Stimulated activated CD4-positive, alpha-beta T cell treated with anti-CD3 and anti-CD28 coated beads, Interleukin-12 subunit alpha, Interleukin-12 subunit beta, amount 100 ng/mL, for 24 hours (primary cell): Measurements from ENCODE around the gene TIMM13.
A peak's percentile ranks its signal among the peaks of the same experiment; 100 is the strongest.
"Not testable (repeated sequence)": the region's sequence is repeated elsewhere in the genome, so short reads cannot be mapped to it uniquely, and the experiment has no call there.

ENCODE experiments used
- DNase-seq, 2 experiments: peaks; one replicate each; pipeline ENCODE4 v3.0.0-alpha.2; 2020; ENCODE audit warnings: low read depth in 2 of 2

TIMM13 gene

GRCh38 chr19:2427429-2428320 is at the start of gene TIMM13:
TIMM13 (minus strand) TSS chr19:2427586; CDS start chr19:2427533, 53 bp downstream.
- DNase-seq, result peak; percentile 93

GRCh38 chr19:2476451-2477140 is 49.2 kb upstream of the TIMM13 start:
- peak in 1 of 2 experiments; percentile 68 for DNase-seq

GRCh38 chr19:2475702-2476450 is 48.5 kb upstream of the TIMM13 start, which contains the start of gene GADD45B:
GADD45B (plus strand) TSS chr19:2476127; CDS start chr19:2476359, 232 bp downstream.
- DNase-seq, result peak; percentile 92 to 97

GRCh38 chr19:2475018-2475701 is 47.8 kb upstream of the TIMM13 start:
- peak in 1 of 2 experiments; percentile 71 for DNase-seq

- DNase-seq, result peak; percentile 82
Measured at GRCh38 chr19:2474232-2475017, 47.0 kb upstream of the TIMM13 start.

- not testable (repeated sequence) for DNase-seq
Measured at GRCh38 chr19:2469915-2470200, 42.5 kb upstream of the TIMM13 start.

- DNase-seq, result peak in 1 of 2 experiments; percentile 33
Measured at GRCh38 chr19:2469102-2469914, 41.9 kb upstream of the TIMM13 start.

- no peak for DNase-seq
Measured at GRCh38 chr19:2468596-2468995, 41.2 kb upstream of the TIMM13 start.

GRCh38 chr19:2464389-2464788 is 37.0 kb upstream of the TIMM13 start:
- no peak for DNase-seq

- not testable (repeated sequence) for DNase-seq
Measured at GRCh38 chr19:2463694-2464093, 36.3 kb upstream of the TIMM13 start.

GRCh38 chr19:2462635-2463421 is 35.4 kb upstream of the TIMM13 start:
- DNase-seq, result no peak

- DNase-seq, result peak; percentile 33 to 76
Measured at GRCh38 chr19:2461751-2462634, 34.6 kb upstream of the TIMM13 start.

GRCh38 chr19:2460245-2460644 is 32.9 kb upstream of the TIMM13 start:
- DNase-seq, result no peak

GRCh38 chr19:2458776-2459175 is 31.4 kb upstream of the TIMM13 start:
- not testable (repeated sequence) for DNase-seq

GRCh38 chr19:2458054-2458453 is 30.7 kb upstream of the TIMM13 start:
- DNase-seq, result no peak

GRCh38 chr19:2457394-2458037 is 30.1 kb upstream of the TIMM13 start:
- no peak for DNase-seq

GRCh38 chr19:2455851-2456570 is 28.6 kb upstream of the TIMM13 start:
- DNase-seq, result peak in 1 of 2 experiments; percentile 59
